Measurements from ENCODE around the gene ANAPC13. TPM values are rescaled to one million over a fixed set of nuclear protein-coding genes. Genes with fewer than 3 reads are reported as not detected.

The ANAPC13 gene
- total RNA-seq, 2 donors from 2014 or later: 52.2 to 66.2 TPM

- no peak for DNase-seq (ENCODE audit: low spot score)
Measured at GRCh38 chr3:134448664-134449063, 37.1 kb downstream of the ANAPC13 start.

GRCh38 chr3:134447351-134447750 is 38.4 kb downstream of the ANAPC13 start:
- ATAC-seq (ENCODE audit: insufficient number of reproducible peaks, low FRiP score, low read depth): no peak
- TF ChIP-seq, protein P1, sequence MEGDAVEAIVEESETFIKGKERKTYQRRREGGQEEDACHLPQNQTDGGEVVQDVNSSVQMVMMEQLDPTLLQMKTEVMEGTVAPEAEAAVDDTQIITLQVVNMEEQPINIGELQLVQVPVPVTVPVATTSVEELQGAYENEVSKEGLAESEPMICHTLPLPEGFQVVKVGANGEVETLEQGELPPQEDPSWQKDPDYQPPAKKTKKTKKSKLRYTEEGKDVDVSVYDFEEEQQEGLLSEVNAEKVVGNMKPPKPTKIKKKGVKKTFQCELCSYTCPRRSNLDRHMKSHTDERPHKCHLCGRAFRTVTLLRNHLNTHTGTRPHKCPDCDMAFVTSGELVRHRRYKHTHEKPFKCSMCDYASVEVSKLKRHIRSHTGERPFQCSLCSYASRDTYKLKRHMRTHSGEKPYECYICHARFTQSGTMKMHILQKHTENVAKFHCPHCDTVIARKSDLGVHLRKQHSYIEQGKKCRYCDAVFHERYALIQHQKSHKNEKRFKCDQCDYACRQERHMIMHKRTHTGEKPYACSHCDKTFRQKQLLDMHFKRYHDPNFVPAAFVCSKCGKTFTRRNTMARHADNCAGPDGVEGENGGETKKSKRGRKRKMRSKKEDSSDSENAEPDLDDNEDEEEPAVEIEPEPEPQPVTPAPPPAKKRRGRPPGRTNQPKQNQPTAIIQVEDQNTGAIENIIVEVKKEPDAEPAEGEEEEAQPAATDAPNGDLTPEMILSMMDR (IDR thresholded peaks at IDR 0.05): no peak
- Histone ChIP-seq H3K4me1 (ENCODE audit: control insufficient read depth in 1 of 2, low read depth in 2 of 2) (peaks cover 10 to 34% of the 10 kb centered on the region in 2 donors), H3K27me3 (replicated peaks; ENCODE audit: insufficient read depth) (no peaks in the 10 kb centered on the region), H3K36me3 (no peaks in the 10 kb centered on the region), H3K9me3 (no peaks in the 10 kb centered on the region), H3K4me3 (no peak overlapping the region), H3K27ac (no peak overlapping the region)
- no peak for DNase-seq (ENCODE audit: low spot score)

More at GRCh38 chr3:134448664-134449063, 37.1 kb downstream of the ANAPC13 start:
- no peak overlapping the region for H3K4me3 ChIP-seq
- no peaks in the 10 kb centered on the region for H3K36me3 ChIP-seq
- no peak overlapping the region for H3K27ac ChIP-seq
- peaks cover 10 to 34% of the 10 kb centered on the region in 2 donors for H3K4me1 ChIP-seq (ENCODE audit: control insufficient read depth in 1 of 2, low read depth in 2 of 2)
- no peaks in the 10 kb centered on the region for H3K9me3 ChIP-seq
- H3K27me3 ChIP-seq (replicated peaks; ENCODE audit: insufficient read depth): no peaks in the 10 kb centered on the region
- no peak for ATAC-seq (ENCODE audit: insufficient number of reproducible peaks, low FRiP score, low read depth)
- TF ChIP-seq, protein P1 (IDR thresholded peaks at IDR 0.05): no peak

DNA sequence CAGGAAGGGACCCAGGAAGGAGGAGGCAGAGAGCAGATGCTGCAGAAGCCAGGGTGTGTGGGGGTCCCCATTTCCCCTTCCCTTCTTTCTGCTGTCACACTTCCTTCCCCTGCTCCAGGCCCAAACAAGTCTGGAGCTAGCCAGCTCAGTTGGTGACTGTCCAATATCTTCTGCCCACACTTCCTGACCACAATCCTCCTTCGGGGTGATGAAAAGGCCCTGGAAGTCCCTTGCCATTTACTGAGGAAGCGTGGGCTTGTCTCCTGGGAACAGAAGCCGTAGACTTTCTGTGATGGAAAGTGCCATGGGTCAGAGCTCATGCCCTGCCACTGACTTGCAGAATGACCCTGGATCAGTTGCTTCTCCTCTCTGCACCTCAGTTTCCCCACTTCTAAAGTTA is 39.0 kb downstream of the ANAPC13 start:
- TF ChIP-seq, protein P1 (IDR thresholded peaks at IDR 0.05): no peak
- H3K27ac ChIP-seq: peak overlapping the region in 1 of 2 donors; percentile 3
- H3K27me3 ChIP-seq (replicated peaks; ENCODE audit: insufficient read depth): no peaks in the 10 kb centered on the region
- DNase-seq (ENCODE audit: low spot score) (no peak), ATAC-seq (ENCODE audit: insufficient number of reproducible peaks, low FRiP score, low read depth) (no peak)
- H3K4me1 ChIP-seq (ENCODE audit: control insufficient read depth in 1 of 2, low read depth in 2 of 2): peaks cover 10 to 34% of the 10 kb centered on the region in 2 donors
- no peak overlapping the region for H3K4me3 ChIP-seq
- H3K36me3 ChIP-seq: no peaks in the 10 kb centered on the region
- no peaks in the 10 kb centered on the region for H3K9me3 ChIP-seq

- no peaks in the 10 kb centered on the region for H3K27me3 ChIP-seq (replicated peaks; ENCODE audit: insufficient read depth)
- ATAC-seq (ENCODE audit: insufficient number of reproducible peaks, low FRiP score, low read depth) (peak; percentile 42), DNase-seq (ENCODE audit: low spot score) (no peak)
- H3K4me1 ChIP-seq (ENCODE audit: control insufficient read depth in 1 of 2, low read depth in 2 of 2): peaks cover 10 to 34% of the 10 kb centered on the region in 2 donors
- H3K4me3 ChIP-seq: no peak overlapping the region
- no peaks in the 10 kb centered on the region for H3K36me3 ChIP-seq
- TF ChIP-seq, protein P1 (IDR thresholded peaks at IDR 0.05): no peak
- H3K9me3 ChIP-seq: no peaks in the 10 kb centered on the region
- H3K27ac ChIP-seq: peak overlapping the region in 1 of 2 donors; percentile 3
Measured at GRCh38 chr3:134445636-134446035, 40.1 kb downstream of the ANAPC13 start.

DNA sequence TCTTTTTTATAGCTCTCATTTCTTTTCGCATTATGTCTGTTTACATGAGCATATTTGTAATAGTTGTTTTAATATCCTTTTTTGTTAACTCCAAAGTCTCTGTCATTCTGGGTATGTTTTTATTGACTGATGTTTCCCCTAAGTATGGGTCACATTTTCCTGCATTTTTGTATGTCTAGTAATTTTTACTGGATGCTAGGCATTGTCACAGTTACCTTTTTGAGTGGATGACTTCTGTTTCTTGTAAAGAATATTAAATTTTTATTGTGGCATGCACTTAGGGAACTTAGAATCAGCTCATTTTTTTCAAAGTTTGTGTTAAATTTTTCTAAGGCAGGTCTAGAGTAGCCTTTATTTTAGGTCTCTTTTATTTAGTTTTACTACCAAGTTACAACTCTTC is 40.7 kb downstream of the ANAPC13 start:
- Histone ChIP-seq H3K4me1 (ENCODE audit: control insufficient read depth in 1 of 2, low read depth in 2 of 2) (peaks cover 10 to 34% of the 10 kb centered on the region in 2 donors), H3K36me3 (no peaks in the 10 kb centered on the region), H3K4me3 (no peak overlapping the region), H3K9me3 (no peaks in the 10 kb centered on the region), H3K27ac (peak overlapping the region in 1 of 2 donors; percentile 3), H3K27me3 (replicated peaks; ENCODE audit: insufficient read depth) (no peaks in the 10 kb centered on the region)
- TF ChIP-seq, protein P1 (IDR thresholded peaks at IDR 0.05): no peak
- DNase-seq (ENCODE audit: low spot score) (no peak), ATAC-seq (ENCODE audit: insufficient number of reproducible peaks, low FRiP score, low read depth) (no peak)
